Measurements from ENCODE around the gene AMZ1.

AMZ1 gene

DNA sequence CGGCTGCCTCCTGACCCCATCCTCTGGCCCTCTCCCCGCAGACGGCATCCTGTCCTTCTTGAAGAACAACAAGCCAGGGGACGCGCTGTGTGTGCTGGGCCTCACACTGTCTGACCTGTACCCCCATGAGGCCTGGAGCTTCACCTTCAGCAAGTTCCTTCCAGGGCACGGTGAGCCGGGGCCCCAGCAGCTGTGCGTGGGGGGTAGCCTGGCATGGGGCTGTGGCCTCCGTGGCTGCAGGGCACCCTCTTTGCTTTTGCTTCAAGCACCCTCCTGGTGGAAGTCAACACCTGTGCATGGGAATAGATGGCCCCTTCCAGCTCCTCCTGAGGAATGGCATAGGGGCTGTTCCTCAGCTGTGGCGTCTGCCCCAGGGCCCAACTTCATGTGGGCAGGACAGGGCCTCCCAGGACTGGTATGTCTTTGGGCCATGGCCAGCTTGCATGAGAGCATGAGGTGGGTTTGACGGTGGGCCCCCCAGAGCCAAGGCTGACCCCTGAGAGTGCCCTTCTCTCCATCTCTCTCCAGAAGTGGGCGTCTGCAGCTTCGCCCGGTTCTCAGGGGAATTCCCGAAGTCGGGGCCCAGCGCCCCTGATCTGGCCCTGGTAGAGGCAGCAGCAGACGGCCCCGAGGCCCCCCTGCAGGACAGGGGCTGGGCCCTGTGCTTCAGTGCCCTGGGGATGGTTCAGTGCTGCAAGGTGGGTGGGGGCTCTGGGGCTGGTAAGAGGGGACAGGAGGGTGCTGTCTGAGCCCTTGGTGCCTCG is 20.7 kb downstream of the AMZ1 start:
- TF ChIP-seq GATA2 (IDR thresholded peaks at IDR 0.05; ENCODE audit: low read depth, low read length) (no peak), GATA3 (IDR thresholded peaks at IDR 0.05; ENCODE audit: low read depth, low read length) (no peak)

DNA sequence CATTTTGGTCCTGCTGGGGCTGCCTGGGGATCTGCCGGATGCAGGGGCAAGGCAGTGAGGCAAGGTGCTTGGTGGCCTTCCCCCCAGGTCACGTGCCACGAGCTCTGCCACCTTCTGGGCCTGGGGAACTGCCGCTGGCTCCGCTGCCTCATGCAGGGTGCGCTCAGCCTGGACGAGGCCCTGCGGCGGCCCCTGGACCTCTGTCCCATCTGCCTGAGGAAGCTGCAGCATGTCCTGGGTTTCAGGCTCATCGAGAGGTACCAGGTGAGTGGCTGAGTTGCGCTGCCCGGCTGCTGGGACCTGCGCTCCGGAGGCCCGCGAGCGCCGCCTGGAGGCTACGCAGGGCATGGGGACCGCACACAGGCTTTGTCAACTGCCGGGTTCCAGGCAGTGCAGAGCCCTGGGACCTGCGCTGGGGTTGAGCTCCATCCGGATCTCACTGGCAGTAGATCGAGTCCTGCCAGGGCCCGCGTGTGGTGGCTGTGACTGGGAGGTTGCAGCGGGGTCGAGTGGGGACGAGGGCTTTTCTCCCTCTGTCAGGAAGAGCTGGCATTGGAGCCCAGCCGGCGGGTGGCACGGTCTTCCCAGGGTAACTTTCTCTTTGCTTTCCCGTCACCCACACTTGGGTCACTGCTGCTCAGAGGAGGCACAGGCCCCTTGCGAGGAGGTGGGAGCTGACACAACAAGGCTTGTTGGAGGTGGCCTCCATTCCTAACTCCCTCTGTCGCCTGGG is 21.7 kb downstream of the AMZ1 start:
- TF ChIP-seq GATA3 (IDR thresholded peaks at IDR 0.05; ENCODE audit: low read depth, low read length): no peak
- no peak for TF ChIP-seq GATA2 (IDR thresholded peaks at IDR 0.05; ENCODE audit: low read depth, low read length)

DNA sequence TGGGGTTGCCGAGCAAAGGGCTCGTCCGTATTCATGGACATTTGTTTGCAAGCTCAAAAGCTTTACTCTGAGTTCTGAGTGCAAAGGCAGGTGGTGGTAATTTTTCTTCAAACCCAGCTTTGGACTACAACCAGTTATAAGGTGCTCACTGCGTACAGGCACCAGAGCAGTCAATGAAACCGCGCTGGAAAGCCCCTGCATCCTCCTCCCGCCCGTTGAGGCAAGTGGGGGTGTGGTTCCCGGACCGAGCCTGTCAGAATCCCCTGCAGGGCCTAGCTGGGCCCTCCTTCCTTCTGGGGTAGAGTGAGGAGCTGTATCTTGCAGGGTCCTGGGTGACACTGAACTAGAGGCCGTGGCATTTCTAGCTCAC is 22.3 kb downstream of the AMZ1 start:
- no peak for TF ChIP-seq GATA3 (IDR thresholded peaks at IDR 0.05; ENCODE audit: low read depth, low read length)
- TF ChIP-seq GATA2 (IDR thresholded peaks at IDR 0.05; ENCODE audit: low read depth, low read length): no peak

DNA sequence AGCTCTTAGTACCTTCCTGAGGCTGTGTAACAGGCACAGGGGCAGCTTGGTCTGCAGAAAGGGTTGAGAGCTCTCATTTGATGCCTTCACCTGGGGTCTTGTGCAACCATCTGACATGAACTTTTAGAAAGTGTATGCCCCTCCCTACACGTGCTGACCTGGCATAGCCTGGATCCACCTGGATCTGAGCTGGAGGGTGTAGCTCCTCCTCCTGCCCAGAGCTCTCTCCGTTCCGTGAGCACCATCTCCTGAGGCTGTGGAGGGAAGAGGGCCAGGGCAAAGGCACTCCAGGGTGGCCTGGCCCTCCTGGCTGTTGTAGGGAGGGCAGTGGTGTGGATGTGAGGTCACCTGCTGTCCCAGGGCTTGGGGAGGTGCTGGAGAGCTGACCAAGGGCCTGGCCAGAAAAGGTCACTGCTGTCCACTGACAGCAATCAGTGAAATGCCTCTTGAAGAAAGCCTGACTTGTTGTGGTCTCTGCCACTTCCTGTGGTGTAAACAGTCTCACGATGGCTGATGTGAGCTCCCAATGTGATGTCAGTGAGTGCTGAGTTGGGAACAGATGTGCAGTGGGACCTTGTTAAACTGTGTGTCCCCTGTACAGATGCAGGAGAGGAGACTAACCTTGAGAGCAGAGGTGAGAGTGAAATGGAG is 23.0 kb downstream of the AMZ1 start:
- TF ChIP-seq GATA2 (IDR thresholded peaks at IDR 0.05; ENCODE audit: low read depth, low read length): no peak
- no peak for TF ChIP-seq GATA3 (IDR thresholded peaks at IDR 0.05; ENCODE audit: low read depth, low read length)

DNA sequence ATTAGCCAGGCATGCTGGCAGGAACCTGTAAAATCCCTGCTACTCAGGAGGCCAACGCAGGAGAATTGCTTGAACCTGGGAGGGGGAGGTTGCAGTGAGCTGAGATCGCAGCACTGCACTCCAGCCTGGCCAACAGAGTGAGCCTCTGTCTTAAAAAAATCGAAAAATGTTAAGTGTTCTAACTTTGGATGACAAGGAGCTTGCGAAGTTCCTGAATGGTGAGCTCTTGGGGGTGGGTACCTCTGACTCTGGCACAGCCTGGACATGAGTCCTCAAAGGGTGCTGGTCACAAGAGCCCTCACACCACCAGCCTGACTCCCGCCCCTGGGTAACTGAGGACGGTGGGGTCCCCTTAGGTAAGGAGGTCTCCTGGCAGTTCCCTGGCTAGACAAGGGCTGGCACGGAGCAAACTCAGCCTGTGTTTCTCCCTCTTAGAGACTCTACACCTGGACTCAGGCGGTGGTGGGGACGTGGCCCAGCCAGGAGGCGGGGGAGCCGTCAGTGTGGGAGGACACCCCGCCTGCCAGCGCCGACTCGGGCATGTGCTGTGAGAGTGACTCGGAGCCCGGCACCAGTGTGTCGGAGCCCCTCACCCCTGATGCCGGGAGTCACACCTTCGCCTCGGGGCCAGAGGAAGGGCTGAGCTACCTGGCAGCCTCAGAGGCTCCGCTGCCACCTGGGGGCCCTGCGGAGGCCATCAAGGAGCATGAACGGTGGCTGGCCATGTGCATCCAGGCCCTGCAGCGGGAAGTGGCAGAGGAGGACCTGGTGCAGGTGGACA is 24.1 kb downstream of the AMZ1 start:
- TF ChIP-seq GATA3 (IDR thresholded peaks at IDR 0.05; ENCODE audit: low read depth, low read length) (no peak), GATA2 (IDR thresholded peaks at IDR 0.05; ENCODE audit: low read depth, low read length) (no peak)

DNA sequence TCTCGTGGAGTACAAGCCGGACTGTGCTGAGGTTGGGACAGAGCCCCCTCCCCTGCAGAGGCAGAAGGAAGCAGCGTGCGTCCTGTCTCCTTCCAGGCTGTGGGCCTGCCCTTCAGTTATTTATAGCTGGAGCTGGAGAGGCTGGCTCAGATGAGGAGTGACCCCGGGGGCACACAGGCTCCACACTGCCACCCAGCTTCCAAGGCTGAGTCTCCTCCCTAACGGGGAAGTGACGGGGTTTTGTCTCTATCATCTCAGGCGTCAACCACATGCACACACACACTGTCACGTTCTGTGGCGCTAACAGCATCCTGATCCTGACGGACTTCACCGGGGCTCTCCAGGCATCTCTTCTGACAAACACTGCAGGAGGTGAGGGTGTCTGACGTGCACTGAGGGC is 25.4 kb downstream of the AMZ1 start:
- no peak for TF ChIP-seq GATA2 (IDR thresholded peaks at IDR 0.05; ENCODE audit: low read depth, low read length)

DNA sequence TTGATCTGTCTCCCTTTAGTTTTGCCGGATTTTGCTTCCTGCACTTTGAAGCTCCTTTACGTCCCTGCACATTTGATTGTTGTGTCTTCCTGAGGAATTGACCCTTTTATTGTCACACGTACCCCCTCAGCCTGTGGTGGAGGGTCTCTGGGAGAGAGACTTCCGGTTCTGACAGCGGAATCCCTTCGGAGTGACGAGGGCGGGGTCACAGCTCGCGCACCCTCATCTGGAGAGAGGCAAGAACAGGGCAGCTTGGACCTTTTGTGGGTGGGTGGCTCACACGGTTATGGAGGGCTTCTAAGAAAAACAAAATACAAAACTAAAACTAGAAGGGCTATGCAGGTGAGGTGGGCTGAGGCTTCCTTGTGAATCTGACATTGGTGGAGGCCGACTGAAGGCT is 26.0 kb downstream of the AMZ1 start:
- no peak for TF ChIP-seq GATA3 (IDR thresholded peaks at IDR 0.05; ENCODE audit: low read depth, low read length)

DNA sequence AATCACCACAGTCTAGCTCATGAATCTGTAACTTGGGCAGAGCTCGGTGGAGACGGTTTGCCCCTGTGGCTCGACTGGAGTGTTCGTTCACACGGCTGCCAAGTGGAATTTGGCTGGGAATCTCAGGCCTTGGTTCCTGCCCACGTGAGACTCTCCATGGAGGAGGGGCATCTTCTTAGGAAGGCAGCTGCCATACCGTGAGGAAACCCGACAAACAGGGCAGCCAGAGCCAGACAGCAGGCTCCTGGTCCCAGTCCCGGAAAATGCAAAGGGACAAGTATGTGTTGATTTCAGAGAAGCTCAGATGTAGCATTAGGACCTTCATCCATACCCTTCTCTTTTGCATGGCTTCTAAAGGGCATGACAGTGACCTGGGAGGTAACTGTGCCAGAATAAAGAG is 26.6 kb downstream of the AMZ1 start:
- no peak for TF ChIP-seq GATA2 (IDR thresholded peaks at IDR 0.05; ENCODE audit: low read depth, low read length)

DNA sequence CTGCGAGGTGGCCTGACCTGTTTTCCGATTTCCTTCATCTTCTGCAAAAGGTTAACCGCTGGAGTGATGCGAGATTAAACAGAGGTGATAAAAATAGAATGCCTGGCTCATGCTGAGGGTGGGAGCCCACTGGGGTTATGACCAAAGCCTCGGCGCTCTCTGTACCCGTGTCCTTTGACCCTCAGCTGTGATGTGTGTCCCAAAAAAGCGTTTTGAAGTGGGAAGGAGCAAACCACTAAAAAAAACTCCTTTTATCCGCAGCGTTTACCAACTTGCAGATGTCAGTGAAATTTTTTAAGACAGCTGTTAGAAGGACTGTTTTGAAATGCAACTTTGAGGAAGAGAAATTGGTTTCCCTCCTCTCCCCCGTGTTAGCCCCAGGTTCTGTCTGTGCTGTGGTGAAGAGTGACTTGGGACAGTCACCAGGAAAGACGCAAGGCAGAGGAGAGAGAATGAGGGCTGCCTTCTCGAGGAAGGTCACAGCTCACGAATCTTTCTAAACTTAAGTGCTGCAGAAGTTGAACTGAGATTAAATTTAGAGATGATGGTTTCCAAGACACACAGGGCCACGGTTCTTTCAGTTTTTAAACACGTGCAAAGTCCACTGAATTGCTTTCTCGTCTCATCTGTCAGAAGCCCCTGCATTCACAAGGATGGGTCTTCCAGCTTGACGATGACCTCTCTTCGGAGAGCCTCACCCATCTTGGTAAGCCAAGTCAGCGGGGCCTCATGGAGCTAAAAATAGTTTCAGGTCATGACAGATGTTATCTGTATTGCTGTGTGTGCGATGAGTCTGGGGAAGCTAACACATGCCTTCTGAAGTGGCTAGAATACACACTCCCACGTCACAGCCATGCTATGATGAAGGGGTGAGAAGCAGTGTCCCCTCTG is 27.6 kb downstream of the AMZ1 start:
- TF ChIP-seq GATA3 (IDR thresholded peaks at IDR 0.05; ENCODE audit: low read depth, low read length) (no peak), GATA2 (IDR thresholded peaks at IDR 0.05; ENCODE audit: low read depth, low read length) (peak; percentile 42; the same call in 1 of the 2 replicates)

DNA sequence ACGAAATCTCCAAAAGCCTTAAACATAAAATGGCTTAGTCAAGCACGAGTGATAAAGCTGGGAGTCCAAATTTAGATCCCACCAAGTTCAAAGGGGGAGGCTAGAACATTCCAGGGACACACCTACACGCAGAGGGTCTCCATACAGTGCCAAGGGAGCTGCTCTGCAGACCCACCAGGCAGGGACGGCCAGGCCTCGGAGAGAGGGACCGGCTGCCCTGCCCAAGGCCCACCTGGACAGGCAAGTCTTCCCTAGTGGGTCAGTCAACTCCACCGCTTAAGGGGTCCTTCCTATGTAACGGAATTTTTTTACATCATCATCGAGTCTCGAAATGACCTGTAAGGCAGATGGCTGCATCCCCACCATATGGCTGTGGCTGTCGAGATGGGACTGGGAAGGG is 28.5 kb downstream of the AMZ1 start:
- TF ChIP-seq GATA3 (IDR thresholded peaks at IDR 0.05; ENCODE audit: low read depth, low read length) (no peak), GATA2 (IDR thresholded peaks at IDR 0.05; ENCODE audit: low read depth, low read length) (no peak)

DNA sequence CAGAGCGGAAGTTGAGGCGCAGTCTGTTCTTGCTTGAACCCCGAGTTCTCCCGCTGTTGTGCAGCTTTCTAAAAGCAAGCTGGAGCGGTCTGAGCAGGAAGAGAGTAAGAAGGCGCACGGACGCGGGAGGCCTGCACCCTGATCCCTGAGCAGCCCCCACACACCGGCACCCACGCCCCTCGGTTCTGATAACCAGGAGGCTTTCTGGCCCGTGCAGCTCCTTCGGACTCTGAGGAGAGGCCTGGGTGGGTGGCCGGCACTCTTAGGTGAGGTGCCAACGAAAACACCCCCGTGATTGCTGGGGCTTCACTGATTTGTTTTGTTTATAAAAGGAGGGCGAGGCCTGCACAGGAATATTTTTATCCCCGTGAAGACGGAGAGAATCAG is 28.9 kb downstream of the AMZ1 start:
- TF ChIP-seq GATA2 (IDR thresholded peaks at IDR 0.05; ENCODE audit: low read depth, low read length) (no peak), GATA3 (IDR thresholded peaks at IDR 0.05; ENCODE audit: low read depth, low read length) (no peak)

DNA sequence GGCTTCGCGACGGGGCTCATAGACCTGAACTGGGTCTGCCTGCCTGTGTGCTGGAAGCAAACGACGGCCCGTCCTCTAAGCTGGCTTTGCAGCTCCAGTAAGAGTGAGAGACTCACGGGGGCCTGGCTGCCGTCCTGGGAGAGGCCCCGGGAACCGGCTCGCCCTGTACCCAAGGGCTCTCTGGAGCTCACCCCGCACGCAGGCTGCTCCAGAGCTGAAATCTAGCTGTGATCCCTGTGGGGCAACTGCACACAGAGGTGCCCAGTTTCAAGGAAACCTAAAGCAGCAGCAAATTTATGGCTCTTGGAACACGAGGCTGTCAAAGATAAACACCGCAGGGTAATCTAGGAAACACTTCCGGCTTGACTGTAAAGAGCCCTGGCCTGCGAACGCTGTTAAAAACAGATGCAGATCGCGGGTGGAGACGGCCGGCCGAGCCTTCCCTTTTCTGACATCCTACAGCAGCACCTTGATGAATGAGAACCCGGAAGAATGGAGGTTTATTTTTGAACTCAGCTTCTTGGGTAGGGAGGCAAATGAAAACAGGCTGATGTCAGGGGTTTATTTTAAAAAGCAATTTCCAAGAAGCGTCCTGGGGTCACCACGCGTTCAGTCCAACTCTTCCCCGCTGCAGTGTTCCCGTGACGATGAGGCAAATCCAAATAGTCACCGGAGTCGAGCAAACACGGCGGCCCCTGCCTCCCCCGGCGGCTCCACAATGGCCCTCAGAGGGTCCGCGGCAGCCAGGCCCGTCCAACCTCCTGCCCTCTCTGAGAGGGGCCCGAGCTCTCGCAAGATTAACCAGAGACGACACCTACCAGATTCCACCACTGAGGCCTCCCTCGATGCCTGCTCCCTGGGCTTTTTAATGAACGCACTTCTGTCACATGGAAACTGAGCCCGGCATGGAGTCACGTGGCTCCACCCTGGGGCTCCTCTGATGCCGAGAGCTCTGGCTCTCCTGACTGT is 29.6 kb downstream of the AMZ1 start:
- TF ChIP-seq GATA2 (IDR thresholded peaks at IDR 0.05; ENCODE audit: low read depth, low read length) (peak; percentile 47; the same call in 1 of the 2 replicates), GATA3 (IDR thresholded peaks at IDR 0.05; ENCODE audit: low read depth, low read length) (no peak)

All from SH-SY5Y (cell line).